Measurements from ENCODE around the gene PRDX2. TPM values are rescaled to one million over a fixed set of nuclear protein-coding genes. Genes with fewer than 3 reads are reported as not detected.

PRDX2 gene
- total and polyA plus RNA-seq, 2 experiments from 2014 or later = 346 to 465 TPM

DNA sequence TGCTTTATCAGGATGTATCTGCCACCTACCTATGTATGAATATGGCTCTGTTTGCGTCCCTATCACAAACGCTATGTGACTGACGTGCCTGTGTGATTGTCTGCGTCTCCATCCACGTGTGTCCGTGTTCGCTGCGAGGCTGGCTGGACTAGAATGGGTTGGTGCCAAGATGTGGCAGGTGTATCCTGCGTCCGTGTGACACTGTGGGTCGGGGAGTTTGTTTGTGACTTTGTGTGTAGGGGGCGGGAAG is 19.5 kb downstream of the PRDX2 start (continued):
- TF ChIP-seq, protein P1, sequence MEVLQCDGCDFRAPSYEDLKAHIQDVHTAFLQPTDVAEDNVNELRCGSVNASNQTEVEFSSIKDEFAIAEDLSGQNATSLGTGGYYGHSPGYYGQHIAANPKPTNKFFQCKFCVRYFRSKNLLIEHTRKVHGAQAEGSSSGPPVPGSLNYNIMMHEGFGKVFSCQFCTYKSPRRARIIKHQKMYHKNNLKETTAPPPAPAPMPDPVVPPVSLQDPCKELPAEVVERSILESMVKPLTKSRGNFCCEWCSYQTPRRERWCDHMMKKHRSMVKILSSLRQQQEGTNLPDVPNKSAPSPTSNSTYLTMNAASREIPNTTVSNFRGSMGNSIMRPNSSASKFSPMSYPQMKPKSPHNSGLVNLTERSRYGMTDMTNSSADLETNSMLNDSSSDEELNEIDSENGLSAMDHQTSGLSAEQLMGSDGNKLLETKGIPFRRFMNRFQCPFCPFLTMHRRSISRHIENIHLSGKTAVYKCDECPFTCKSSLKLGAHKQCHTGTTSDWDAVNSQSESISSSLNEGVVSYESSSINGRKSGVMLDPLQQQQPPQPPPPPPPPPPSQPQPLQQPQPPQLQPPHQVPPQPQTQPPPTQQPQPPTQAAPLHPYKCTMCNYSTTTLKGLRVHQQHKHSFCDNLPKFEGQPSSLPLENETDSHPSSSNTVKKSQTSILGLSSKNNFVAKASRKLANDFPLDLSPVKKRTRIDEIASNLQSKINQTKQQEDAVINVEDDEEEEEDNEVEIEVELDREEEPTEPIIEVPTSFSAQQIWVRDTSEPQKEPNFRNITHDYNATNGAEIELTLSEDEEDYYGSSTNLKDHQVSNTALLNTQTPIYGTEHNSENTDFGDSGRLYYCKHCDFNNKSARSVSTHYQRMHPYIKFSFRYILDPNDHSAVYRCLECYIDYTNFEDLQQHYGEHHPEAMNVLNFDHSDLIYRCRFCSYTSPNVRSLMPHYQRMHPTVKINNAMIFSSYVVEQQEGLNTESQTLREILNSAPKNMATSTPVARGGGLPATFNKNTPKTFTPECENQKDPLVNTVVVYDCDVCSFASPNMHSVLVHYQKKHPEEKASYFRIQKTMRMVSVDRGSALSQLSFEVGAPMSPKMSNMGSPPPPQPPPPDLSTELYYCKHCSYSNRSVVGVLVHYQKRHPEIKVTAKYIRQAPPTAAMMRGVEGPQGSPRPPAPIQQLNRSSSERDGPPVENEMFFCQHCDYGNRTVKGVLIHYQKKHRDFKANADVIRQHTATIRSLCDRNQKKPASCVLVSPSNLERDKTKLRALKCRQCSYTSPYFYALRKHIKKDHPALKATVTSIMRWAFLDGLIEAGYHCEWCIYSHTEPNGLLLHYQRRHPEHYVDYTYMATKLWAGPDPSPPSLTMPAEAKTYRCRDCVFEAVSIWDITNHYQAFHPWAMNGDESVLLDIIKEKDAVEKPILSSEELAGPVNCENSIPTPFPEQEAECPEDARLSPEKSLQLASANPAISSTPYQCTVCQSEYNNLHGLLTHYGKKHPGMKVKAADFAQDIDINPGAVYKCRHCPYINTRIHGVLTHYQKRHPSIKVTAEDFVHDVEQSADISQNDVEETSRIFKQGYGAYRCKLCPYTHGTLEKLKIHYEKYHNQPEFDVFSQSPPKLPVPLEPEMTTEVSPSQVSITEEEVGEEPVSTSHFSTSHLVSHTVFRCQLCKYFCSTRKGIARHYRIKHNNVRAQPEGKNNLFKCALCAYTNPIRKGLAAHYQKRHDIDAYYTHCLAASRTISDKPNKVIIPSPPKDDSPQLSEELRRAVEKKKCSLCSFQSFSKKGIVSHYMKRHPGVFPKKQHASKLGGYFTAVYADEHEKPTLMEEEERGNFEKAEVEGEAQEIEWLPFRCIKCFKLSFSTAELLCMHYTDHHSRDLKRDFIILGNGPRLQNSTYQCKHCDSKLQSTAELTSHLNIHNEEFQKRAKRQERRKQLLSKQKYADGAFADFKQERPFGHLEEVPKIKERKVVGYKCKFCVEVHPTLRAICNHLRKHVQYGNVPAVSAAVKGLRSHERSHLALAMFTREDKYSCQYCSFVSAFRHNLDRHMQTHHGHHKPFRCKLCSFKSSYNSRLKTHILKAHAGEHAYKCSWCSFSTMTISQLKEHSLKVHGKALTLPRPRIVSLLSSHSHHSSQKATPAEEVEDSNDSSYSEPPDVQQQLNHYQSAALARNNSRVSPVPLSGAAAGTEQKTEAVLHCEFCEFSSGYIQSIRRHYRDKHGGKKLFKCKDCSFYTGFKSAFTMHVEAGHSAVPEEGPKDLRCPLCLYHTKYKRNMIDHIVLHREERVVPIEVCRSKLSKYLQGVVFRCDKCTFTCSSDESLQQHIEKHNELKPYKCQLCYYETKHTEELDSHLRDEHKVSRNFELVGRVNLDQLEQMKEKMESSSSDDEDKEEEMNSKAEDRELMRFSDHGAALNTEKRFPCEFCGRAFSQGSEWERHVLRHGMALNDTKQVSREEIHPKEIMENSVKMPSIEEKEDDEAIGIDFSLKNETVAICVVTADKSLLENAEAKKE (CRISPR knock-in tag; IDR thresholded peaks at IDR 0.05) = no peak
- TF ChIP-seq NANOG (IDR thresholded peaks at IDR 0.05; ENCODE audit: borderline replicate concordance) = no peak
- no peak for TF ChIP-seq EZH2phosphoT487 (IDR thresholded peaks at IDR 0.05; ENCODE audit: unreplicated experiment)
- no peak for TF ChIP-seq JUNB (IDR thresholded peaks at IDR 0.05; ENCODE audit: unreplicated experiment)
- no peak for TF ChIP-seq POLR2AphosphoS5 (IDR thresholded peaks at IDR 0.05; ENCODE audit: low read depth)

DNA sequence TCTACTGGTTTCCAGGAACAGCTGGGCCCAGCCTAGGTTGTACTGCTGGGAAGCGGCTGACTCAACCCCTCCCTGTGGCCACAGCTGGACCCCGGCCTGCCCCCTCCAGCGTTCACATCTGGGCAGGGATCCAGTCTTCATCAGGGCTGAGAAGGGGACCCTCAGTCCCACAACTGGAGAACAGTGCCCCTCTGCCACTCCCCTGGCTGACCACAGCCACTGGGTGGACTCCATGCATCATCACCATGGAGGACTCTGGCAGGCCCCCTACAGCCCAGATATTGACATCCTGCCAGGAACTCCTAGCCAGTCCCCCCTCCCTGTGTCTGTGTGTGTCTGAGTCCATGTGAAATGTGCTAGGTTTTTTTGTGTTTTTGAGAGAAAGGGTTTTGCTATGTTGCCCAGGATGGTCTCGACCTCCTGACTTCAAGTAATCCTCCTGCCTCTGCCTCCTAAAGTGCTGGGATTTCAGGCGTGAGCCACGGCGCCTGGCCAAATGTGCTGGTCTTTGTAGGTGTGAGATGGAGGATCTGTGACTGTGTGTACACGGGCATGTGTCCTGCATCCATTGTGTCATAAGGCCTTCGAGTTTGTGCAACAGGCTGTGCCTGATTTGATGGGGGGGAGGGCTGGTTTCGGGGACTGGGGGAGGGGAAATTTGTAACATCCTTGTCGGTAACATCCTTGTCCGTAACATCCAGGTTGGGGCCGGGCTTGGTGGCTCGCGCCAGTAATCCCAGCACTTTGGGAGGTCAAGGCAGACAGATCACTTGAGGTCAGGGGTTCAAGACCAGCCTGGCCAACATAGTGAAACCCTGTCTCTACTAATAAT is 22.2 kb downstream of the PRDX2 start:
- H3K27me3 ChIP-seq (ENCODE audit: insufficient read depth) = no peaks in the 10 kb centered on the region
- ATAC-seq = no peak

More for the DNA sequence above, 22.2 kb downstream of the PRDX2 start:
- H3K27me3 Mint-ChIP-seq (ENCODE audit: insufficient read depth, low read depth, poor library complexity) = peaks cover 12% of the 10 kb centered on the region
- Histone ChIP-seq H2AFZ (peak overlapping the region; percentile 19; the same call in 1 of the 2 replicates), H3K79me2 (replicated peaks; ENCODE audit: insufficient read depth) (no peaks in the 10 kb centered on the region), H3F3A (replicated peaks; ENCODE audit: low read depth) (peaks cover 37% of the 10 kb centered on the region), H3K9me2 (ENCODE audit: insufficient read depth) (no peaks in the 10 kb centered on the region), H3K36me3 (ENCODE audit: insufficient read depth) (0 out of 2 replicates have a peak, but pooled peaks cover 2% of the 10 kb centered on the region), H4K20me1 (replicated peaks; ENCODE audit: insufficient read depth) (no peaks in the 10 kb centered on the region), H3K4me2 (peak overlapping the region; percentile 98), H3K27ac (ENCODE audit: low read depth) (peak overlapping the region; percentile 79), H3K4me1 (ENCODE audit: insufficient read depth) (peaks cover 25% of the 10 kb centered on the region), H3K4me3 (peak overlapping the region; percentile 83)
- DNase-seq (ENCODE audit: low spot score) = peak; percentile 46
- peaks cover 5% of the 10 kb centered on the region for H3K36me3 Mint-ChIP-seq (ENCODE audit: low read depth)
- H3K27ac Mint-ChIP-seq = no peak overlapping the region; the same call in 1 of the 2 replicates
- no peaks in the 10 kb centered on the region for H3K9me3 Mint-ChIP-seq
- peaks cover 26% of the 10 kb centered on the region for H3K4me1 Mint-ChIP-seq
- TF ChIP-seq, protein P2, sequence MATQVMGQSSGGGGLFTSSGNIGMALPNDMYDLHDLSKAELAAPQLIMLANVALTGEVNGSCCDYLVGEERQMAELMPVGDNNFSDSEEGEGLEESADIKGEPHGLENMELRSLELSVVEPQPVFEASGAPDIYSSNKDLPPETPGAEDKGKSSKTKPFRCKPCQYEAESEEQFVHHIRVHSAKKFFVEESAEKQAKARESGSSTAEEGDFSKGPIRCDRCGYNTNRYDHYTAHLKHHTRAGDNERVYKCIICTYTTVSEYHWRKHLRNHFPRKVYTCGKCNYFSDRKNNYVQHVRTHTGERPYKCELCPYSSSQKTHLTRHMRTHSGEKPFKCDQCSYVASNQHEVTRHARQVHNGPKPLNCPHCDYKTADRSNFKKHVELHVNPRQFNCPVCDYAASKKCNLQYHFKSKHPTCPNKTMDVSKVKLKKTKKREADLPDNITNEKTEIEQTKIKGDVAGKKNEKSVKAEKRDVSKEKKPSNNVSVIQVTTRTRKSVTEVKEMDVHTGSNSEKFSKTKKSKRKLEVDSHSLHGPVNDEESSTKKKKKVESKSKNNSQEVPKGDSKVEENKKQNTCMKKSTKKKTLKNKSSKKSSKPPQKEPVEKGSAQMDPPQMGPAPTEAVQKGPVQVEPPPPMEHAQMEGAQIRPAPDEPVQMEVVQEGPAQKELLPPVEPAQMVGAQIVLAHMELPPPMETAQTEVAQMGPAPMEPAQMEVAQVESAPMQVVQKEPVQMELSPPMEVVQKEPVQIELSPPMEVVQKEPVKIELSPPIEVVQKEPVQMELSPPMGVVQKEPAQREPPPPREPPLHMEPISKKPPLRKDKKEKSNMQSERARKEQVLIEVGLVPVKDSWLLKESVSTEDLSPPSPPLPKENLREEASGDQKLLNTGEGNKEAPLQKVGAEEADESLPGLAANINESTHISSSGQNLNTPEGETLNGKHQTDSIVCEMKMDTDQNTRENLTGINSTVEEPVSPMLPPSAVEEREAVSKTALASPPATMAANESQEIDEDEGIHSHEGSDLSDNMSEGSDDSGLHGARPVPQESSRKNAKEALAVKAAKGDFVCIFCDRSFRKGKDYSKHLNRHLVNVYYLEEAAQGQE (IDR thresholded peaks at IDR 0.05; ENCODE audit: unreplicated experiment) = peak; percentile 5
- TF ChIP-seq, protein P3, sequence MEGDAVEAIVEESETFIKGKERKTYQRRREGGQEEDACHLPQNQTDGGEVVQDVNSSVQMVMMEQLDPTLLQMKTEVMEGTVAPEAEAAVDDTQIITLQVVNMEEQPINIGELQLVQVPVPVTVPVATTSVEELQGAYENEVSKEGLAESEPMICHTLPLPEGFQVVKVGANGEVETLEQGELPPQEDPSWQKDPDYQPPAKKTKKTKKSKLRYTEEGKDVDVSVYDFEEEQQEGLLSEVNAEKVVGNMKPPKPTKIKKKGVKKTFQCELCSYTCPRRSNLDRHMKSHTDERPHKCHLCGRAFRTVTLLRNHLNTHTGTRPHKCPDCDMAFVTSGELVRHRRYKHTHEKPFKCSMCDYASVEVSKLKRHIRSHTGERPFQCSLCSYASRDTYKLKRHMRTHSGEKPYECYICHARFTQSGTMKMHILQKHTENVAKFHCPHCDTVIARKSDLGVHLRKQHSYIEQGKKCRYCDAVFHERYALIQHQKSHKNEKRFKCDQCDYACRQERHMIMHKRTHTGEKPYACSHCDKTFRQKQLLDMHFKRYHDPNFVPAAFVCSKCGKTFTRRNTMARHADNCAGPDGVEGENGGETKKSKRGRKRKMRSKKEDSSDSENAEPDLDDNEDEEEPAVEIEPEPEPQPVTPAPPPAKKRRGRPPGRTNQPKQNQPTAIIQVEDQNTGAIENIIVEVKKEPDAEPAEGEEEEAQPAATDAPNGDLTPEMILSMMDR (conservative IDR thresholded peaks at IDR 0.05; ENCODE audit: low read depth in 2 of 2) = peak; percentile 17 to 37; a peak in 3 of 4 replicates
- no peak for TF ChIP-seq EZH2phosphoT487 (IDR thresholded peaks at IDR 0.05; ENCODE audit: unreplicated experiment)
- TF ChIP-seq, protein P4, sequence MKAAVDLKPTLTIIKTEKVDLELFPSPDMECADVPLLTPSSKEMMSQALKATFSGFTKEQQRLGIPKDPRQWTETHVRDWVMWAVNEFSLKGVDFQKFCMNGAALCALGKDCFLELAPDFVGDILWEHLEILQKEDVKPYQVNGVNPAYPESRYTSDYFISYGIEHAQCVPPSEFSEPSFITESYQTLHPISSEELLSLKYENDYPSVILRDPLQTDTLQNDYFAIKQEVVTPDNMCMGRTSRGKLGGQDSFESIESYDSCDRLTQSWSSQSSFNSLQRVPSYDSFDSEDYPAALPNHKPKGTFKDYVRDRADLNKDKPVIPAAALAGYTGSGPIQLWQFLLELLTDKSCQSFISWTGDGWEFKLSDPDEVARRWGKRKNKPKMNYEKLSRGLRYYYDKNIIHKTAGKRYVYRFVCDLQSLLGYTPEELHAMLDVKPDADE (IDR thresholded peaks at IDR 0.05) = no peak
- H3K4me3 Mint-ChIP-seq = peak overlapping the region; percentile 84
